GM18519 (cell line): Measurements from ENCODE around the gene CAB39L.

ENCODE experiments used
- ATAC-seq: cut with Tn5 transposase; IDR thresholded peaks from one replicate; pipeline ENCODE4 v1.9.1; 2021; ENCODE audit warnings: mild to moderate bottlenecking, moderate library complexity; ENCODE audit not compliant: unreplicated experiment, low FRiP score

The CAB39L gene

DNA sequence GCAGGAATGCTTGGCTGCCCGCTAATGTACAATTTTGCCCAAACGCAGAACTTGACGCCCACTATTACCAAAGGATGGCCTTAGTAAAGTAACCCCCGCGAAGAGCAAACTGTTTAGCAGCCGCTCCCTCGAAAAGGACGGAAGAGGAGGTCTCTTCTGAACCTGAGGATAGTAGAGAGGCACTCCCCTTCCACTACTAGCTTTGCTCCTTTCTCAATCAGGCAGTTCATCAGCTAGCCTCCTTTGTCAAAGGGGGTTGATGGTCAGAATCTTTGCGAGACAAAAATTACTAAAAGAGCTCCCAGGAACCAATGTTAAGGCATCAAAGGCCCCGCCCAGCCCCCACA lies 534 bp downstream of the CAB39L start:
- no peak for ATAC-seq

DNA sequence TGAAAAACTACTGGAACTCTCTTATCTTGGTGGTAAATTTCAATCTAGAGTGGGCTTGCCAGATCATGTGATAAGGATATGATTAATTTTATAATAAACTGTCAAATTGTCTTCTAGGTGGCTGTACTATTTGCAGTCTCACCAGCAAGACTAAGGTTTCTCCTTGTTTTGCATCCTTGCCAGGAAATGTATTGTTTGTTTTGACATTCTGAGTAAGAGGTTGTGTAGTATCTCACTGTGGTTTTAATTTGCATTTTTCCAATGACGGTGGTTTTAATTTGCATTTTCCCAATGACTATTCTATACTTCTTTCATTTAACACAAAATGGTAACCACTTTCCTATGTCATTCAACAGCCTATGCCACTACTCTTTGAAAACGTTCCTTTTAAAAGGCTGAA lies 2.0 kb downstream of the CAB39L start:
- ATAC-seq = no peak

- no peak for ATAC-seq
Observed at GRCh38 chr13:49441312-49441711, 2.6 kb downstream of the CAB39L start.

DNA sequence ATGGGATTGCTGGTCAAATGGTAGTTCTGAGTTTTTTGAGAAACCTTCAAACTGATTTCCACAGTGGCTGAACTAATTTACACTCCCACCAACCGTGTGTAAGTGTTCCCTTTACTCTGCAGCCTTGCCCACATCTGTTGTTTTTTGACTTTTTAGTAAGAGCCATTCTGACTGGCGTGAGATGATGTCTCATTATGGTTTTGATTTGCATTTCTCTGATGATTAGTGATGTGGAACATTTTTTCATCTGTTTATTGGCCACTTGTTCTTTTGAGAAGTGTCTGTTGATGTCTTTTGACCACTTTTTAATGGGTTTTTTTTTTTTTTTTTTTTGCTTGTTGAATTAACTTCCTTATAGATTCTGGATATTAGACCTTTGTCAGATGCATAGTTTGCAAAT lies 4.3 kb downstream of the CAB39L start:
- ATAC-seq = no peak

DNA sequence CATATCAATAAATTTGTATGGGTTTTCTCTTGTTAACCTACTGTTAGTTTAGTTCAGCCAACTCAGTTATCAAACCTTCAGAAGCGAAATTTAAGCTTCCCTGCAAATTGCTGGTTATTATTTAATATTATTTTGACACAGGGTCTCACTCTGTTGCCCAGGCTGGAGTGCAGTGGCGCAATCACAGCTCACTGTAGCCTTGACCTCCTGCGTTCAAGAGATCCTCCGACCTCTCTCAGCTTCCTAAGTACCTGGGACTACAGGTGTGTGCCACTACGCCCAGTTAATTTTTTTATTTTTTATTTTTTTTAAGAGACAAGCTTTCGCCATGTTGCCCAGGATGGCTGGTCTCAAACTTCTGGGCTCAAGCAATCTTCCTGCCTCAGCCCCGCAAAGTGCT lies 6.2 kb downstream of the CAB39L start:
- no peak for ATAC-seq

- ATAC-seq = no peak
Observed at GRCh38 chr13:49436890-49437289, 7.0 kb downstream of the CAB39L start.

GRCh38 chr13:49435992-49436391 lies 7.9 kb downstream of the CAB39L start:
- no peak for ATAC-seq

DNA sequence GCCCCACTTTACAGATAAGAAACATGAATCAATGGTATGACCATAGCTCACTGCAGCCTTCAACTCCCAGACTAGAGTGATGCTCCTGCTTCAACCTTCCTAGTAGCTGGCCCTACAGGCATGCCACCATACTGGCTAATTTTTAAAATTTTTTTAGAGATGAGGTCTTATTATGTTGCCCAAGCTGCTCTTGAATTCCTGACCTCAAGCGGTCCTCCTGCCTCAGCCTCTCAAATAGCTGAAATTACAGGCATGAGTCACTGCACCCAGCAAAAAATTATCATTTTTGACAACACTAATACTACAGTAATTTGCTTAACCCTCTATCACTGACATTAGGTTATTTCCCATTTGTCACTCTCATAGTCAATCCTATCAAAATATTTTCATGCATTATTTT lies 14.7 kb downstream of the CAB39L start:
- no peak for ATAC-seq

GRCh38 chr13:49428041-49428763 lies 15.7 kb downstream of the CAB39L start:
- no peak for ATAC-seq

DNA sequence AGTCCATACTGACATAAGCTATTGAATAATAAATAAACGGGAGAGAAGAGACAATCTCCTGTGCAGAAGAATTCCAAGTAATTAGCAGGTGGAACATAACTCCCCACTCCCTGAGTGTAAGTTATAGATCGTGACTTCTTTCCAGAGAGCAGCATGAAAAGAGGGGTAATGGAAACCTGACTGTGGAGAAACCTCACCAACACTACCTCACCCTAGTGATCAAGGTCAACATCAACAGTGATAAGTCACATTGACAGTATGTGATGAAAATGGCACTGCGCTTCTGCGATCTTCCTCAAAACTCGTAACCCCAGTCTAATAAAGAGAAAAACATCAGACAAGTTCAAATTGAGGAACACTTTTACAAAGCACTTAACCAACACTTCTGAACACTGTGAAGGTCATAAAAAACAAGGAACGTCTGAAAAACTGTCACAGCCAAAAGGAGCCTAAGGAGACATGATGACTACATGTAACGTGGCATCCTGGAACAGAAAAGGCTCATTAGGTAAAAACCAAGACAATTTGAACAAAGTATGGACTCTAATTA lies 19.8 kb downstream of the CAB39L start:
- ATAC-seq = no peak

DNA sequence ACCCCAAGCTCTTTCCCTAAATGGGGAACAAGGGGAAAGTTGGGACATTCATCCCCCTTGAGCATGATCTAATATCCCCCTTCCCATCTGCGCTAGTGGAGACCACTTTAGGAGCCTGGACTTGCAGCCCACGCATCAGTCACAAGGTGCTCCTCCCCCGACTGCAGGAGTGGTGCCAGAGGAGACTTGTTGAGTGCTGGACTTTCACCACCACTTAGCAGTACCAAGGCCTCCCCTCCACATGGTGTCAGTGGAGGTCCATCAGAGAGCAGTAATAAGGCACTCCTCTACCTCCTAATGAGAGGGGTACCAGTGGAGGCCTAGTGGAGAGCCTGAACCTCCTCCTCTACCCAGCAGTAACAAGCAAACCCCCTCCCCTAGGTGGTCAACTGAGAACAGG lies 22.5 kb downstream of the CAB39L start:
- no peak for ATAC-seq

DNA sequence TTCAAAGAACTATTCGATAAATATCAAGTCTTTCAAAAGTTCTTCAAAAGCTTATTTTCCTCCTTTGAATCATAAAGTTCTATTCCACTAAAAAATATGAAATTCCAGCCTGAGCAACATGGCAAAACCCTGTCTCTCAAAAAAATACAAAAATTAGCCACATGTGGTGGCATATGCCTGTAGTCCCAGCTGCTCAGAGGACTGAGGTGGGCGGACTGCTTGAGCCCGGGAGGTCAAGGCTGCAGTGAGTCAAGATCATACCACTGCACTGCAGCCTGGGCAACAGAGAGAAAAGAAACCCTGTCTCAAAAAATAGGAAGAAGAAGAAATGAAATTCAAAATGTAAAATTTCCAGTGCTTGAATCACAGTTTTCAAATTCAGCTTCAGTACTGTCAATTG lies 24.6 kb downstream of the CAB39L start:
- ATAC-seq = no peak

DNA sequence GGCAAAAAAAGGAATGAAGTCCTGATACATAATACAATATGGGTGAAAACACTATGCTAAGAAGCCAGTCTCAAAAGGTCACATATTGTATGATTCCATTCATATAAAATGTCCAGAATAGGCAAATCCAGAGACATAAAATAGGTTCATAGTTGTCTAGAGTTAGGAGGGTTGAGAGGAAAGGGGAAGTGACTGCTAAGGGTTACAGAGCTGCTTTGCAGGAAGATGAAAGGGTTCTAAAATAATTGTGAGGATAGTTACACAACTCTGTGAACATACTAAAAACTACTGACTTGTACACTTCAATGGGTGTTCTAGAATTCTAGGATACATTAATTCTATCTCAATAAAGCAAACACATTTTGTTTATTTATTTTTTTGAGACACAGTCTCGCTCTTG lies 25.7 kb downstream of the CAB39L start:
- no peak for ATAC-seq

- ATAC-seq = no peak
Observed at GRCh38 chr13:49417161-49417560, 26.7 kb downstream of the CAB39L start.

GRCh38 chr13:49412749-49413148 lies 31.1 kb downstream of the CAB39L start:
- ATAC-seq = no peak

DNA sequence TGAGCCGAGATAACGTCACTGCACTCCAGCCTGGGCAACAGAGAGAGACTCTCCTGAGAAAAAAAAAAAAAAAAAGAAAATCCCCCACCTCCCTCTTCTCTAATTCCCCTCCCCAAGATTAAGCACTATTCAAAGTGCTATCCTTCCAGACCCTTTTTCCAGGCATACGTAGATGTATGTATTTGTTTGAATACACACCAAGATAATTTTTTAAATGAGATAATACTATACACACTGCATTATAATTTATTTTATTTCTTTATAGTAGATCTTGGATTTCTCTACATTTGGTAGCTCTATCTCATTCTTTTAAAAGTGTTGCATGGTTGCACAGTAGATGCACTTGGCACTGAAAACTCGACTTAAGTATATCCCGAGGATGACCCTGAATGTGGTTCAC lies 32.5 kb downstream of the CAB39L start:
- ATAC-seq = no peak

- no peak for ATAC-seq
Observed at GRCh38 chr13:49410477-49410876, 33.4 kb downstream of the CAB39L start.

DNA sequence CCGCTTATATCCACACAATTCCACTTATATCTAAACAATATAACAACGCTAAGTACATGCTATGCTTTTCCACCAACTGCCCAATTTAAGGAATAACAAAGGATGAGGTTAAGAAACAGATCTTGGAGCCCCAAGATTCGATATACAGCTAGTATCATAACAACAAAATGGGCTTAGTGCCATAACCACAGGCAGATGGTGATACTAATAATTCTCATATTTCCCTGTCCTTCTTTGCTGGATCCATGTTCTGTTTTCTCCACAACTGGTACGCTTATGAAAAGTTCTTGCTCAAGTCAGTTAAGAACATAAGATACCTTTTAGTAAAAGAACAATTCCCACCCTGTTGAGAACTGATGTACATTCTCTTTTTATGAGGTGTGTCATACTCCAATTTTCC lies 33.9 kb downstream of the CAB39L start:
- no peak for ATAC-seq

- ATAC-seq = no peak
Observed at GRCh38 chr13:49409008-49409407, 34.9 kb downstream of the CAB39L start.

- ATAC-seq = no peak
Observed at GRCh38 chr13:49407936-49408335, 35.9 kb downstream of the CAB39L start.

GRCh38 chr13:49407068-49407467 lies 36.8 kb downstream of the CAB39L start:
- no peak for ATAC-seq

DNA sequence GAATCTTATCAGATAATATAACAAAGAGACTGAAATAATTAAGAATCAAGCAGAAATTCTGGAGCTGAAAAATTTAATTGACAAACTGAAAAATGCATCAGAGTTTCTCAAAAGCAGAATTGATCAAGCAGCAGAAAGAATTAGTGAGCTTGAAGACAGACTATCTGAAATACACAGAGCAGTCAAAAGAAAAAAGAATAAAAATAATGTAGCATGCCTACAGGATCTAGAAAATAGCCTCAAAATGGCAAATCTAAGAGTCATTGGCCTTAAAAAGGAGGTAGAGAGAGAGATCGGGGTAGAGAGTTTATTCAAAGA lies 39.2 kb downstream of the CAB39L start:
- no peak for ATAC-seq
